ENCODE results near the gene ZSWIM4. TPM values are rescaled to one million over a fixed set of nuclear protein-coding genes. Genes with fewer than 3 reads are reported as not detected.
A peak's percentile ranks its signal among the peaks of the same experiment; 100 is the strongest.

ZSWIM4 gene
- total RNA-seq, 1 donor = 6.7 TPM

DNA sequence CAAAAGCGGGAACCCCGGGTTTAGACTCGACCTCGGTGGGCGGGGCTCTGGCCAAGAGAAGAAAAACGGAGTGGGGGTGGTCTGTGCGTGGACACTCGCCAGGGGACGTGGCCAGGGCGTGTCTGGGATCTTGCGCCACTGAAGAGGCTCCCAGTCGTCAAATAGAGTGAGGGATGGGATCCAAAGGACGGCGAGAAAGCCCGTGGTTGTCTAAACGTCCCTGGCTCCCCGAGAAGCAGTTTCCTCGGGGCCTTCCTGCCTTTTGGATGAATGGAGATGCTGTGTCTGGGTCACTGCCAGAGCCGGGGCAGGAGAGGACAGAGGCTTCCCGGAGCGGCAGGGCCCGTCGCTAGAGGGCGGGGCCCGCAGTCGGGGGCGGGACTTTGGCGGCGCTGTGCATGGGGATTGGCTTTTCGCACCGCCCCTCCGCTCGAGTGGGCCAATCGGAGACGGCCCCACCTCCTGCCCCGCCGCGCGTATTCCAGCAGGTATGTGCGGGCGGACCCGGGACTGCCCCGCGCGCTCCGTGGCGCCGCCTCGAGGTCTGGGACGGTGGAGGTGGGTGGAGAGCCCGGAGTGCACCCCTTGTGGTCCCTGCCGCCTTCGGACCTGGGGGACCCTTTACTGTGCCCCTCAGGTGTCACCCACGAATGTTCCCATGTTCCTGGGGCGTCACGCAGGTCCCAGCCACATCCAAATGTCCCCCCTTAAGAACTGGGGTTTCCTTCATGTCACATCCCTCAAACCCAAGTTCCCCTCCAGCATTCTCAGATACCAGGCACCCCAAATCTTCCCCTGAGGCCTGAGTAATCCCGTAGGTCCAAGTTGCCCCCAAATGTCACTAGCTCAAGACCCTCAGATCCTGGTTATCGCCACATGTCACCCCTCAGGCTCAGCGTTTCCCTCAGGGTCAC is 38.3 kb downstream of the ZSWIM4 start:
- H3K4me3 ChIP-seq (ENCODE audit: low read depth, low read length) = no peak overlapping the region
- DNase-seq (ENCODE audit: low read depth) = peak; percentile 82
- TF ChIP-seq, protein P1, sequence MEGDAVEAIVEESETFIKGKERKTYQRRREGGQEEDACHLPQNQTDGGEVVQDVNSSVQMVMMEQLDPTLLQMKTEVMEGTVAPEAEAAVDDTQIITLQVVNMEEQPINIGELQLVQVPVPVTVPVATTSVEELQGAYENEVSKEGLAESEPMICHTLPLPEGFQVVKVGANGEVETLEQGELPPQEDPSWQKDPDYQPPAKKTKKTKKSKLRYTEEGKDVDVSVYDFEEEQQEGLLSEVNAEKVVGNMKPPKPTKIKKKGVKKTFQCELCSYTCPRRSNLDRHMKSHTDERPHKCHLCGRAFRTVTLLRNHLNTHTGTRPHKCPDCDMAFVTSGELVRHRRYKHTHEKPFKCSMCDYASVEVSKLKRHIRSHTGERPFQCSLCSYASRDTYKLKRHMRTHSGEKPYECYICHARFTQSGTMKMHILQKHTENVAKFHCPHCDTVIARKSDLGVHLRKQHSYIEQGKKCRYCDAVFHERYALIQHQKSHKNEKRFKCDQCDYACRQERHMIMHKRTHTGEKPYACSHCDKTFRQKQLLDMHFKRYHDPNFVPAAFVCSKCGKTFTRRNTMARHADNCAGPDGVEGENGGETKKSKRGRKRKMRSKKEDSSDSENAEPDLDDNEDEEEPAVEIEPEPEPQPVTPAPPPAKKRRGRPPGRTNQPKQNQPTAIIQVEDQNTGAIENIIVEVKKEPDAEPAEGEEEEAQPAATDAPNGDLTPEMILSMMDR (IDR thresholded peaks at IDR 0.05; ENCODE audit: insufficient read depth, low read length) = peak; percentile 27

DNA sequence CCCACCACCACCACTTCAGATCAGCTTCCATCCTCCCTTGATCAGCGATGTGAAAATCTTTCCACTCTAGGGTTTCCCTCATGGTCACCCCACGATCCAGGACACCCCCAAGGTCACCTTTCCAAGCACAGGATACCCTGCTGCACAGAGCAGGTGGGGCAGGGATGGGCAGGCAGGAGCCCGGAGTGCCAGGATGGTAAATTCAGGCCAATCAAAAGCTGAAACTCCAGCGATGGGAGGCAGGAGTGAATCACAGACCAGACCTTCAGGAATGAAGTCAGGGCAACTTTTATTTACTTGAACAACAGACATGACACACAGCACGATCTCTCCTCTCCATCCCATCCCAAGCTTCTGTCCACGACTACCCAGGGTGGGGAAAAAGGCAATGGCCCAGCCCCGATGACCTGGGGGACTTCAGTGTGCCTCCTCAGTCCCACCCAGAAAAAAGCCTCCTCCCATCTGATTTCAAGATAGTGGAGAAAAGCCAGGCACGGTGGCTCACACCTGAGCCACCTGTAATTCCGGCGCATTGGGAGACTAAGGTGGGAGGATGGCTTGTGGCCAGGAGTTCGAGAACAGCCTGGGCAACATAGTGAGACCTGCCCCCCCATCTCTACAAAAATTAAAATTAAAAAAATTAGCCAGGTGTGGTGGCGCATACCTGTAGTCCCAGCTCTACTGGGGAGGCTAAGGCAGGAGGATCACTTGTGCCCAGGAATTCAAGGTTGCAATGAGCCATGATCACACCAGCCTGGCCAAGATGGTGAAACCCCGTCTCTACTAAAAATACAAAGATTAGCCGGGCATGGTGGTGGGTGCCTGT is 39.2 kb downstream of the ZSWIM4 start:
- TF ChIP-seq, protein P1 (IDR thresholded peaks at IDR 0.05; ENCODE audit: insufficient read depth, low read length) = no peak
- DNase-seq (ENCODE audit: low read depth) = no peak
- no peak overlapping the region for H3K4me3 ChIP-seq (ENCODE audit: low read depth, low read length)

DNA sequence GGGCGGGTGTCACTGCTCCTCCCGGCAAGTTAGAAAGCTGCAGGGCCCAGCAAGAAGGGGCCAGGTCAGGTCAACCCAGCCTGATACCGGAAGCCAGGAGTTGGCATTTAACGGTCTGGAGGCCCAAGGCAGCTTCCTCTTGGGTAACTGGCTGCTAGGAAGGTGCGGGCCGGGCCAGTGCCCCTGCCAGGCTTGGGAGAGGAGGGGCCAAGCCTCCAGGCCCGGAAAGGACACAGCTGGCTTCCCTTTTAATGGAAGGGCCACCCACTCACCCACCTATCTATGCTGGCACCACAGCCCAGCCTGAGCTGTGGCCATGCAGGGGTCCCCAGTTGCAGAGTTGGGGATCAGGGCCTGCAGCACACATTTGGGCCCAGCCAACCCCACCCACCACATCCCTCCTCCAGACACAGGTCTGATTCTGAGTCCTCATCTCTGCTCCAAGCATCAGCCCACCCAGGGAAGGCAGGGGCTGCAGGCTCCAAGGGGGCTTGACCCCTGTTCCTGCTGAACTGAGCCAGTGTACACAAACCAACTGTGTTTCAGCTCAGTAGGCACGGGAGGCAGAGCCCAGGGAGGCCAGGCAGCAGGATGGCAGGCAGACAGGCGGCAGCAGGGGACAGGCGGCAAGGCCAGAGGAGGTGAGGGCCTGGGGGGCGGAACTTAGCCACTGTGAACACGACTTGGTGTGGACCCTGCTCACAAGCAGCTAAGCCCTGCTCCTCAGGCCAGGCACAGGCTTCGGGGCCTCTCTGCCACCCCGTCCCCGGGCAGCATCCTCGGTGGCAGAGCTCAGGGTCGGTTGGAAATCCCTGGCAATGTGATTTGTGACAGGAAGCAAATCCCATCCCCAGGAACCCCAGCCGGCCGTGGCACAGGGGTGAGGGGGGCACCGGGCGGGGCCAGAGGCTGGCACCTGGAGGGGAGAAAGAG is 40.8 kb downstream of the ZSWIM4 start:
- DNase-seq (ENCODE audit: low read depth) = no peak
- H3K4me3 ChIP-seq (ENCODE audit: low read depth, low read length) = no peak overlapping the region
- TF ChIP-seq, protein P1 (IDR thresholded peaks at IDR 0.05; ENCODE audit: insufficient read depth, low read length) = no peak

DNA sequence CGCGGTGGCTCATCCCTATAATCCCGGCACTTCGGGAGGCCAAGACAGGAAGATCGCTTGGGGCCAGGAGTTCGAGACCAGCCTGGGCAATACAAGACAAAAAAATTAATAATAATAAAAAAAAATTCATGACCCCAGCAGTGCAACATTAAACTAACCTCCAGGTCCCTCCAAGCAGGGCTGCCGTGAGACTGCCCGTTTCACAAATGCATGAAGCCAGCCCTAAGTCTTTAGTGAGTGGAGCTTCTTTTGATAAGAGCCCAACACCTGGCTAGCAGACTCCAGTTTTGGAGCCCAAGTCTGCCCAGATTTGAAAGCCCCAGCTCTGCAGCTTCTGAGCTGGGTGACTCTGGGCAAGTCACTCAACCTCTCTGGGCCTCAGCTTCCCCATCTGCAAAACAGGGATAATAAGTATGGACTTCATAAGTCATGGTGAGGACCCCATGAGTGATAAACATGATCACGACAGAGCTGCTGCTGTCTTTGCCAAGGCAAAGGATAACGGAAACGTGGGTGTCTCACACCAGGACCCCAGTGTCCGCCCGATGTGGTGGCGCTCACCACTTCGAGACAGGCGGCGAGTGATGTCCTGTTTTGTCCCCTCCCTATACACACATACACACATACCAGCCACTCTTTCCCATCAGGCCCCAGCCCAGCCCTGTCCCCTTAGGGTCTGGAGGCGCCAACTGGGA is 43.3 kb downstream of the ZSWIM4 start:
- no peak for DNase-seq (ENCODE audit: low read depth)
- TF ChIP-seq, protein P1 (IDR thresholded peaks at IDR 0.05; ENCODE audit: insufficient read depth, low read length) = no peak
- H3K4me3 ChIP-seq (ENCODE audit: low read depth, low read length) = peak overlapping the region; percentile 97

DNA sequence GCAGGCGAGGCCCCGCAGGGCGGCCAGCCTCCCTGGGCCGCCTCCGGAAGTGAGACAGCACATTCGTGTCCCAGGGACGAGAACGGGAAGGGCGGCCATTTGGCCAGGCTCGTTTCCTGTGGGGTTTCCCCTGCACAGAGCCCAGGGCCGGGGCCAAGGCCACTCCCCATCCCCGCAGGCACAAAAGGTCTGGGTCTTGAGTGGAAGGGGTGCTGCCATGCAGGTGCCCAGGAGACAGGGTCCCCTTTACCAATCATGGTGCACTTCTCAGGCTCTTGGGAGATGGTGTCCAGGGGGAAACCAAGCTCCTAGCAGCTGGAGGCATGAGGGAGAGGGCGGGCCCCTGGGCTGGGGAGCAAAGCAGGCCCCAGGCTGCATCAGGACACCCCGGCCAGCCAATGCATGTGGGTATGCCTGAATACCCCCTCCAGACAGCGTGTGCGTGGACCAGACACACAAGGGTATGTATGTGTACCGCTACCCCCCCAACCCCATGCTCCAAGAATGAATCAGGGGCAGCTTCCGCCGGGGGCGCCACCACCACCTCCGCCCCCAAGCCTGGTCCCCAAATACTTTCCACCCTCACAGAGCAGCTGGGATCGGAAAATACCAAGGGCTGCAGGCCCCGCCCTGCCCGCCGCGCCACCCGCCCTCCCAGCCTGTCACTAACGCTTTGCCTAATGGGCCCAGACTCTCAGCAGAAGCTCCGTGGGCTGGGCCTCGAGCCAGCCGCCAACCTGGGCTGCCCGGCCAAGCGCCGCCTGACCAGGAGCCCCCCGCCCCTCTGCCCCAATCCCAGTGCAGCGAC is 44.1 kb downstream of the ZSWIM4 start:
- TF ChIP-seq, protein P1 (IDR thresholded peaks at IDR 0.05; ENCODE audit: insufficient read depth, low read length) = no peak
- DNase-seq (ENCODE audit: low read depth) = peak; percentile 83

More for the DNA sequence above, 44.1 kb downstream of the ZSWIM4 start:
- H3K4me3 ChIP-seq (ENCODE audit: low read depth, low read length) = peak overlapping the region; percentile 97

Data from fibroblast of the aortic adventitia (primary cell).